Smooth muscle cell (in vitro differentiated cells): ENCODE measurements around the gene C4orf54. TPM values are rescaled to one million over a fixed set of nuclear protein-coding genes. Genes with fewer than 3 reads are reported as not detected.

Source experiments
- DNase-seq: peaks from one replicate; lab custom pipeline; 2025; ENCODE audit not compliant: unreplicated experiment; lab: John Stamatoyannopoulos, UW
- H2AFZ ChIP-seq: fragments of 200-600 bp; sonication (generic); 2 replicates; pipeline ENCODE4 v1.6.0; 2016; ENCODE audit warnings: antibody characterized with exemption, low read depth, mild to moderate bottlenecking
- H3F3A ChIP-seq: fragments of 200-600 bp; sonication (generic); 2 replicates; pipeline ENCODE4 v1.6.0; 2017; ENCODE audit warnings: antibody characterized with exemption, low read depth
- H3K27ac ChIP-seq: fragments of 200-600 bp; sonication (generic); 2 replicates; pipeline ENCODE4 v1.5.1; 2016; ENCODE audit warnings: low read depth, mild to moderate bottlenecking
- H3K27me3 ChIP-seq: fragments of 200-600 bp; sonication (generic); 2 replicates; pipeline ENCODE4 v1.6.1; 2016; ENCODE audit warnings: low read depth, mild to moderate bottlenecking
- H3K36me3 ChIP-seq: fragments of 200-600 bp; sonication (generic); 2 replicates; pipeline ENCODE4 v1.5.1; 2016; ENCODE audit warnings: low read depth
- H3K4me1 ChIP-seq: fragments of 200-600 bp; sonication (generic); 2 replicates; pipeline ENCODE4 v1.5.1; 2016; ENCODE audit warnings: low read depth
- H3K4me2 ChIP-seq: fragments of 200-600 bp; sonication (generic); 2 replicates; pipeline ENCODE4 v1.6.0; 2016; ENCODE audit warnings: mild to moderate bottlenecking
- H3K4me3 ChIP-seq: fragments of 200-600 bp; sonication (generic); 2 replicates; pipeline ENCODE4 v1.5.1; 2016; ENCODE audit warnings: mild to moderate bottlenecking
- H3K79me2 ChIP-seq: fragments of 200-600 bp; sonication (generic); 2 replicates; pipeline ENCODE4 v1.6.0; 2016; ENCODE audit warnings: low read depth, mild to moderate bottlenecking
- H3K9ac ChIP-seq: fragments of 200-600 bp; sonication (generic); 2 replicates; pipeline ENCODE4 v1.6.0; 2016; ENCODE audit warnings: low read depth
- H3K9me3 ChIP-seq: fragments of 200-600 bp; sonication (generic); replicated peaks from 2 replicates; pipeline ENCODE4 v1.5.1; 2016; ENCODE audit warnings: low read depth
- H4K20me1 ChIP-seq: fragments of 200-600 bp; sonication (generic); 2 replicates; pipeline ENCODE4 v1.6.0; 2016; ENCODE audit warnings: low read depth
- WGBS: methylation state at CpG from one replicate; pipeline ENCODE4 v1.1.7; 2016; ENCODE audit warnings: low lambda C conversion rate; 5-methylcytosine and 5-hydroxymethylcytosine counted together
- polyA plus RNA-seq: library from polyadenylated mRNA; unstranded; fragments of >200 nt; fragmentation: Nextera tagmentation; extraction: Ambion mirVana; gene quantifications from 2 replicates; pipeline ENCODE4 v1.2.1, GENCODE V29; 2016
- total RNA-seq: library from RNA; depleted of rRNA; stranded (reverse); fragments of >200 nt; gene quantifications from 2 replicates; pipeline ENCODE4 v1.2.3, GENCODE V29; 2014
- TF ChIP-seq, protein P1 (sequence below): fragments of 200-600 bp; sonication (generic); IDR thresholded peaks from 2 replicates; pipeline ENCODE4 v1.5.1; 2017; ENCODE audit warnings: borderline replicate concordance, mild to moderate bottlenecking, antibody characterized with exemption; ENCODE audit not compliant: insufficient read depth, poor library complexity, severe bottlenecking

C4orf54 gene
- total and polyA plus RNA-seq, 2 experiments from 2014 or later, result not detected

DNA sequence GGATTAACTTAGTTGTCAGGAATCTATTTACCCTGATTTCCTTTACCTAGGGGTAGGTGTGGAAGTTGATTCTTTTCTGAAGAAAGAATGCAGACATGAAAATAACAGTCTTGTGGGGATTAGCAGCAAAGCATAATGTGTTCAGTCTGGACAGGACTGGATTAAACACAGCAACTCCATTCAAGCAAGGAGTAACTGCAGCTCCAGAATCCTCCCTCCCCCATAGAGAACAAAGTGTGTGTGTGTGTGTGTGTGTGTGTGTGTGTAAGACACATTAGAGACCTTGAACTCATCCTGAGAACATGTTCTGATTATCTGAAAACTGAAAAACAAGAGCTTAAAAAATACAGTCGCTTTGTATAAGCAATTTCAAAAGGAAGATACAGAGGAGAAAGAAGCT is 9.3 kb downstream of the C4orf54 start:
- H3K27me3 ChIP-seq, result no peaks in the 10 kb centered on the region
- H3K9ac ChIP-seq, result no peak overlapping the region
- no peaks in the 10 kb centered on the region for H4K20me1 ChIP-seq
- no peak overlapping the region for H3K27ac ChIP-seq
- DNase-seq, result no peak
- no peaks in the 10 kb centered on the region for H3K9me3 ChIP-seq
- TF ChIP-seq, protein P1, sequence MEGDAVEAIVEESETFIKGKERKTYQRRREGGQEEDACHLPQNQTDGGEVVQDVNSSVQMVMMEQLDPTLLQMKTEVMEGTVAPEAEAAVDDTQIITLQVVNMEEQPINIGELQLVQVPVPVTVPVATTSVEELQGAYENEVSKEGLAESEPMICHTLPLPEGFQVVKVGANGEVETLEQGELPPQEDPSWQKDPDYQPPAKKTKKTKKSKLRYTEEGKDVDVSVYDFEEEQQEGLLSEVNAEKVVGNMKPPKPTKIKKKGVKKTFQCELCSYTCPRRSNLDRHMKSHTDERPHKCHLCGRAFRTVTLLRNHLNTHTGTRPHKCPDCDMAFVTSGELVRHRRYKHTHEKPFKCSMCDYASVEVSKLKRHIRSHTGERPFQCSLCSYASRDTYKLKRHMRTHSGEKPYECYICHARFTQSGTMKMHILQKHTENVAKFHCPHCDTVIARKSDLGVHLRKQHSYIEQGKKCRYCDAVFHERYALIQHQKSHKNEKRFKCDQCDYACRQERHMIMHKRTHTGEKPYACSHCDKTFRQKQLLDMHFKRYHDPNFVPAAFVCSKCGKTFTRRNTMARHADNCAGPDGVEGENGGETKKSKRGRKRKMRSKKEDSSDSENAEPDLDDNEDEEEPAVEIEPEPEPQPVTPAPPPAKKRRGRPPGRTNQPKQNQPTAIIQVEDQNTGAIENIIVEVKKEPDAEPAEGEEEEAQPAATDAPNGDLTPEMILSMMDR, result no peak
- H3K4me3 ChIP-seq, result no peak overlapping the region
- no peak overlapping the region for H3K4me2 ChIP-seq
- H3F3A ChIP-seq, result no peaks in the 10 kb centered on the region
- H2AFZ ChIP-seq, result peak overlapping the region; percentile 4
- H3K36me3 ChIP-seq, result no peaks in the 10 kb centered on the region
- 95% methylated on average over 1 of the region's 1 CpG for WGBS
- H3K79me2 ChIP-seq, result no peaks in the 10 kb centered on the region
- H3K4me1 ChIP-seq, result peaks cover 14% of the 10 kb centered on the region

DNA sequence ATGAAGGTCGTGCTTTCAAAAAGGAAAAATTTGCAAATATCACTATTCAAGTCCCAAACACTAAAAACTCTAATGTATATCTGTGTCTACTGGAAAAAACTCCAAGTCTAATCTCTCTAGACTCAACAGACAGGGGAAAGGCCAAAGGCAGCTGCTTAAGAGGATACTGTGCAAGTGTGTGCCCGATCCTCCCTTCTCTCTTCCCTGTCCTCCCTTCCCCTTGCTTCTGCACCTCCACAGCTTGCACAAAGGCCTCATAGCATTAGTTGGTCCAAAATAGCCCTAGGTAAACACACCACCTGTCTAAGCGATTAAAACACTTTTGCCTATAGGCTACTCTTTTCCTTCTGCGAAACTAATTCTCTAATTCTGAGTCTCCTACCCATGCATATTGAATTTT is 10.6 kb downstream of the C4orf54 start:
- 83% methylated on average over 4 of the region's 4 CpGs for WGBS
- H3K9me3 ChIP-seq, result no peaks in the 10 kb centered on the region
- no peak overlapping the region for H3K4me2 ChIP-seq
- TF ChIP-seq, protein P1, result no peak
- H3K27me3 ChIP-seq, result no peaks in the 10 kb centered on the region
- no peaks in the 10 kb centered on the region for H3K36me3 ChIP-seq
- H3K79me2 ChIP-seq, result no peaks in the 10 kb centered on the region
- H3K9ac ChIP-seq, result no peak overlapping the region
- no peak overlapping the region for H3K27ac ChIP-seq
- H2AFZ ChIP-seq, result no peak overlapping the region
- H3K4me1 ChIP-seq, result peaks cover 14% of the 10 kb centered on the region
- DNase-seq, result no peak
- H3F3A ChIP-seq, result no peaks in the 10 kb centered on the region
- H3K4me3 ChIP-seq, result no peak overlapping the region
- no peaks in the 10 kb centered on the region for H4K20me1 ChIP-seq

DNA sequence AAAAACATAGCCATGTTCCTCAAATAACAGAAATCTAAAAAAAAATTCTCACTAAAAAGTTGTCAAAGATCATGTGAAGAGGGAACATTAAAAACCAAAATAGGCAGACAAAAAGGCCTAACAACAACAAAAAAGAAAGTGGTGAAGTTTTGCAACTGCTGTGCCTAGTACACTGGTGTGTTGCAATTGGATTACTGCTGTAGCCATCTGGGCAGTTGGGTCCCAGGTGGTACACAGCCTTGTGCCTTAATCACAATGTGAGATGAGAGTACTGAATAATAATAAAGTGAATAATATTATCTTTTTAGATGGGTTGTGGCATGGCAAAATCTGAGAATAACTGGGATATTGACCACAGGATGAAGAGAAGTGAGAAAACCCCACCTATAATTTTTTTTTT is 12.0 kb downstream of the C4orf54 start:
- no peaks in the 10 kb centered on the region for H3K36me3 ChIP-seq
- no peak overlapping the region for H3K4me3 ChIP-seq
- no peak overlapping the region for H3K9ac ChIP-seq
- no peaks in the 10 kb centered on the region for H3K79me2 ChIP-seq
- no peaks in the 10 kb centered on the region for H3K27me3 ChIP-seq
- H3K27ac ChIP-seq, result no peak overlapping the region
- DNase-seq, result no peak
- H3K9me3 ChIP-seq, result no peaks in the 10 kb centered on the region
- no peak overlapping the region for H2AFZ ChIP-seq
- TF ChIP-seq, protein P1, result no peak
- no peaks in the 10 kb centered on the region for H3F3A ChIP-seq
- H3K4me2 ChIP-seq, result no peak overlapping the region
- H4K20me1 ChIP-seq, result no peaks in the 10 kb centered on the region
- peaks cover 14% of the 10 kb centered on the region for H3K4me1 ChIP-seq

DNA sequence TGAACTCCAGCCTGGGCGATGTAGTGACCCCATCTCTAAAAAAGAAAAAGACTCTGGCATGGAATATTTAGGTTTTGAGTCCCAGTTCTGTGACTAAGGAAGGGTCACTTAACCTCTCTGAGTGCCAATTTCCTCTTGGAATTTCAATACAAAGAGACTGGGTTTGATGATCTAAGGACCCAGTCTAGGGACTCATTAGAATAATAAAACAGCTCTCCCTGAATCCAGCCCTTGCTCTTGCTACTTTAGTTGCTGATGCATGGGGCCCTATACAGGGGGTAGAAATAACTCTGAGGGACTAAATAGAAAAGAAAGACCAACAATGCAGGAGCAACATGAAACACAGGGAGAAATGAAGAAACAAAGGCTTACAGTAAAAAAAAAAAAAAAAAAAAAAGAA is 12.6 kb downstream of the C4orf54 start:
- no peaks in the 10 kb centered on the region for H3K79me2 ChIP-seq
- no peak overlapping the region for H3K4me2 ChIP-seq

More for the DNA sequence above, 12.6 kb downstream of the C4orf54 start:
- Histone ChIP-seq H3F3A (no peaks in the 10 kb centered on the region), H3K27me3 (no peaks in the 10 kb centered on the region), H3K9me3 (no peaks in the 10 kb centered on the region), H4K20me1 (no peaks in the 10 kb centered on the region), H3K4me1 (peaks cover 14% of the 10 kb centered on the region), H3K4me3 (no peak overlapping the region), H2AFZ (no peak overlapping the region), H3K27ac (no peak overlapping the region), H3K9ac (no peak overlapping the region), H3K36me3 (no peaks in the 10 kb centered on the region)
- TF ChIP-seq, protein P1, result no peak
- 85% methylated on average over 1 of the region's 1 CpG for WGBS
- DNase-seq, result no peak
